NOMO-1 treated with dmso at 0.1 percent for 144 hours (cell line): Measurements from ENCODE around the gene CLN6.
"Not testable (repeated sequence)": the region's sequence is repeated elsewhere in the genome, so short reads cannot be mapped to it uniquely, and the experiment has no call there.

Experiments used
- DNase-seq: peaks from one replicate; lab custom pipeline; 2025; ENCODE audit not compliant: unreplicated experiment; lab: John Stamatoyannopoulos, UW

The CLN6 gene

GRCh38 chr15:68192117-68192516 lies 37.4 kb downstream of the CLN6 start:
- DNase-seq = no peak

DNA sequence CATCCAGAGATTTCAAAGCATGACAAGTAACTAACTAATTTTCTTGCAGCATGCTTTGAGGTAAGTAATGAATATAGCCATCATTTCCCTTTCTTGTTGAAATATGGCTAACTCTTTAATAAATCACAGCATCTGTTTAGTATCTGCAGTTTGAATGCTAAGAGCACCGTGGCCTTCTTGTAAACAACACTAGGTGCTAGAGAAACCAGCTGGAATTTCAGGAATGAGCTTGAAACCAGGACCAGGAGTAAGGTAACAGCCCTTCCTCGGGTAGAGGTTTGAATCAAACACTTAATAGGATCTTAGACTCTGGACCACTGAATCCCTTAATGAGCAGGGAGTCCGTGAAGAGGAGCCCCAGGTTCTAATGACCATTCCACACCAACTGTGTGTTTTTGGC lies 38.0 kb downstream of the CLN6 start:
- no peak for DNase-seq

DNA sequence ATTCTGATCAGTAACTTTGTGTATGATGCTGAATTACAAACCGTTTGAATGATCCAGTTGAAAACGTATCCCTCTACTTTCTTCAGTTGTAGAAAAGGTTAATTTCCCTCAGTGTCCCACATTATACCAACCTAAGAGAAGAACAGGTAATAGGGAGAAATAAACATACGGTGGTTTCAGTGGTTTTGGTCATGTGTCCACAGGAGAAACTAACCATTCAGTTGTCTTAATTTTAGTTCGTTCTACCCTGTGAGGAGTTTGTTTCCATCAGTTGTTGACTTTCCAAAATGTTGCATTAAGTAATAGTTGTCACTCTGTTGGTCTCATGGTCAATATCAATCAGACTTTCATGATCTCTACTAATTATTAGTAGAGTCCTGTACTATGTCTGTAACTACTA lies 39.5 kb downstream of the CLN6 start:
- no peak for DNase-seq

DNA sequence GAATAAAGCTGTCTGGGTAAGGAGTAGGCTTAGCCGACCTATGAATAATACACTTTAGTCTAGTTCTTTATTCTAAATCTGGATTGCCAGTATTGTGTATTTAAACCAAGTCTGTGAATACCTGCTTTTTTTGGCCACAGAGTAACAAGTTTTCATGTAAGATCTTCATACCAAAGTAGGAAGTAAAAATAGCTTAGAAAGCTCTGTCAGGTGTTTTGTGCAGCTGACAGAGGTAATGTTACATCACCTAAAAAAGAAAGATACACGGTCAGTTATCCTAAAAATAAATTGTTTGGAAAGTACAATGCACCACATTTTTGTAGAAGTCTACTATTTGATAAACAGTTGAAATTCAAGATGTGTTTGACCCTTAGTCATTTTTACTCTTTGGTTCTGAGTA lies 40.9 kb downstream of the CLN6 start:
- no peak for DNase-seq

DNA sequence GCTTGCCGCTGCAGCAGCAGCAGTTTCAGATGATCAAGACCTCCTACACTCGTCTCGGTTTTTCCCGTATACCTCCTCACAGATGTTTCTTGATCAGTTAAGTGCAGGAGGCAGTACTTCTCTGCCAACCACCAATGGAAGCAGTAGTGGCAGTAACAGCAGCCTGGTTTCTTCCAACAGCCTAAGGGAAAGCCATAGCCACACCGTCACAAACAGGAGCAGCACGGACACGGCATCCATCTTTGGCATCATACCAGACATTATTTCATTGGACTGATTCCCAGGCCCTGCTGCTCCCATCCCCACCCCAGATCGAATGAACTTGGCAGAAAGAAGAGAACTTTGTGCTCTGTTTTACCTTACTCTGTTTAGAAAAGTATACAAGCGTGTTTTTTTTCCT lies 42.0 kb downstream of the CLN6 start:
- DNase-seq = no peak

DNA sequence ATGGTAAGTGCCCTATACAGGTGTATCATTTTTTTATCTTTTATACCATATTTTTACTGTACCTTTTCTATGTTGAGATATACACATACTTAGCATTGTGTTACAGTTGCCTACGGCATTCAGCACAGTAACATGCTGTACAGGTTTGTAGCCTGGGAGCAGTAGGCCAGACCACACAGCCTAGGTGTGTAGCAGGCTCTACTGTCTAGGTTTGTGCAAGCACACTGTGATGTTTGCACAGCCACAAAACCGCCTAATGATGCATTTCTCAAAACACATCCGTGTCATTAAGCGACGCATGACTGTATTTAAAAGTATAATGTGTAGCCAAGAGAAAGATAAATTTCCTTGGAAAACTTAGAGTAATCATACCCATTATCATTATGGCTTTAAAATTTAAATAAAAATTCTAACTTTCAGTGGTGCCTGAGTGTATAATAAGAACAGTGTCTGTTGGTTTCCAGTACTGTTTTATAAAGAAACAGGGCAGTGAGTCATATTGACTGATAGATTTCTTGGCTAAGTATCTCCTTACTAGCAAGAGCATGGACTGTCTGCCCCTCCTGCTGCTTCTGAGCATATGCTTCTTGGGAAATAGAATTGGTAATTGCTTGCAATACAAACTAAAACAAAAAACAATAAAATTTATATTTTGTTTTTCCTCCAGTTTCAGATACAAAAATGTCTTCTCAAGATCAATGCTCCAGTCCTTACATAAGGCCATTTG lies 42.7 kb downstream of the CLN6 start:
- DNase-seq = no peak

DNA sequence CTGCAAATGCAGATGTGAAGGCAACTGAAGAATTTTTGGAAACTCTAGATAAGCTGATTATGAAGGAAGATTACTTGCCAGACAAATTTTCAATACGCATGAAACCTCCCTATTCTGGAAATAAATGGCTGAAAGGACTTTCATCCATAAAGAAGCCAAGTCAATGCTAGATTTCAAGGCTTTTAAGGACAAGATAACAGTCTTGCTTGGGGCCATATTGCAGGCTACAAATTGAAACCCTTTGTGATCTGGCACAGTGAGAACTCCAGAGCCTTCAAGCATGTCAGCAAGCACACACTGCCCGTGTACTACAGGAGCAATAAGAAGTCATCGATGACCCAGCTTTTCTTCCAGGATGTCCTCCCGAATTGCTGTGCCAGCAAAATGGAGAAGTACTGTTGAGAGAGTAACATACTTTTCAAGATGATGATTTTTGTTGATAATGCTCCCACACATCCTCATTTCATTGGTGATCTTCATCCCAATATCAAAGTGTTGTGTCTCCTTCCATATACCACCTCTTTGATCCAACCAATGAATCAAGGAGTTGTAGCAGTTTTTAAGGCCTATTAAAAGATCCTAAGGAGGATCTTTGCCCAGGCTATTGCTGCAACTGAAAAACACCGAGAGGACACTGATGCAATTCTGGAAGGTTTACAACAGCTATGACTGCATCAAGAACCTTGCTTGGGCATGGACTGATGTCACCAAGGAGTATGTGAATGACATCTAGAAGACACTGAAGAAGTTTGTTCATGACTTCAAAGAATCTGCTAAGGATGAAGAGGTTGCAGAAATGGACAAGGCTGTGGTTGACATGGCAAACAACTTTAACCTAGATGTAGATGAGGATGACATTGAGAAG lies 44.7 kb downstream of the CLN6 start:
- DNase-seq = no peak

GRCh38 chr15:68183616-68184315 lies 45.8 kb downstream of the CLN6 start:
- DNase-seq = no peak

DNA sequence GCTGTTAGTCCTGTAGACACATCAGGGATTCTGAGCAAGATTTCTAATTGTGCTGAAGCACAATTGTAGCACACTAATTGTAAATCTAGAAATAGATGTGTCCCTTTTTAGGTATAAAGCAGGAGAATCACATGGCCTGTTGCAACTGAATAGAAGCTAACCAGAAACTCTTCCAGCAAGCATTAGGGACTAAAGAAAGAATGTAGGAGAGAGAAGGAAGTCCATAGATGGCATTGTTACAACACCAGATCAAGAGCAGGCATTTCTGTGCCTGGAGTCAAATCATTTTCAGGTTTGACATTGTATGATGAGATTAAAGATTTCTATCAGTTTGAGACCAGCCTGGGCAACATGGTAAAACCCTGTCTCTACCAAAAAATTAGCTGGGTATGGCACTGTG lies 51.8 kb downstream of the CLN6 start:
- no peak for DNase-seq

GRCh38 chr15:68176601-68177000 lies 52.9 kb downstream of the CLN6 start:
- DNase-seq = no peak

DNA sequence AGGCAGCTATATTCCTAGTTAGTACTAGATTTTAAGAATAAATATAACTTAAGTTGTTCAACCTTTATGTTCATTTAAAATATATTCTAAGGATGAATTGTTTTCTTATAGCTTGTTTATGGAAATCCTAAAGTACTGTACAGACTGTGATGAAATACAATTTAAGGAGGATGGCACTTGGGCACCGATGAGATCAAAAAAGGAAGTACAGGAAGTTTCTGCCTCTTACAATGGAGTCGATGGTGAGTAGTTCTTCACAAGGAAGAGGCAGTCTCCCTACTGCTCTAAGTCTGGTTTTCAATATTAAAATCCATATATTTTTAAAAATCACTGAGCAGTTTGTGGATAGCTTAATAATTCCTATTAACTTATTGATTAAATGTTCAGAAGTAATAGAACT lies 54.0 kb downstream of the CLN6 start:
- peak; percentile 22 for DNase-seq

- DNase-seq = no peak
These were observed 56.4 kb downstream of the CLN6 start for GRCh38 chr15:68173119-68173518.

DNA sequence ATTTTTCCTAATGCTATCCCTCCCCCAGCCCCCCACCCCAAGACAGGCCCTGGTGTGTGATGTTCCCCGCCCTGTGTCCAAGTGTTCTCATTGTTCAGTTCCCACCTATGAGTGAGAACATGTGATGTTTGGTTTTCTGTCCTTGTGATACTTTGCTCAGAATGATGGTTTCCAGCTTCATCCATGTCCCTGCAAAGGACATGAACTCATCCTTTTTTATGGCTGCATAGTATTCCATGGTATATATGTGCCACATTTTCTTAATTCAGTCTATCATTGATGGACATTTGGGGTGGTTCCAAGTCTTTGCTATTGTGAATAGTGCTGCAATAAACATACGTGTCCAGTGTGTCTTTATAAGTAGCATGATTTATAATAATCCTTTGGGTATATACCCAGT lies 57.5 kb downstream of the CLN6 start:
- not testable (repeated sequence) for DNase-seq

DNA sequence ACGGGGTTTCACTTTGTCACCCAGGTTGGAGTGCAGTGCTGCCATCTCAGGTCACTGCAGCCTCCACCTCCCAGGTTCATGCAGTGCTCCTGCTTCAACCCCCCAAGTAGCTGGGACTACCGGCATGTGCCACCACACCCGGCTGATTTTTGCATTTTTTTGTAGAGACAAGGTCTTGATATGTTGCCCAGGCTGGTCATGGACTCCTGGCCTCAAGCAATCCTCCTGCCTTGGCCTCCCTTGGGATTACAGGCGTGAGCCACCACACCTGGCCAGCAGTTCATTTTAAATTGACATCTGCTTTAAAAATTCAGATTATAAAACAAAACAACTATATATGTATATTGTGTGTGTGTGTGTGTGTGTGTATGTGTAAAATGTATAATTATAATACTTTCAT lies 62.7 kb downstream of the CLN6 start:
- DNase-seq = no peak

DNA sequence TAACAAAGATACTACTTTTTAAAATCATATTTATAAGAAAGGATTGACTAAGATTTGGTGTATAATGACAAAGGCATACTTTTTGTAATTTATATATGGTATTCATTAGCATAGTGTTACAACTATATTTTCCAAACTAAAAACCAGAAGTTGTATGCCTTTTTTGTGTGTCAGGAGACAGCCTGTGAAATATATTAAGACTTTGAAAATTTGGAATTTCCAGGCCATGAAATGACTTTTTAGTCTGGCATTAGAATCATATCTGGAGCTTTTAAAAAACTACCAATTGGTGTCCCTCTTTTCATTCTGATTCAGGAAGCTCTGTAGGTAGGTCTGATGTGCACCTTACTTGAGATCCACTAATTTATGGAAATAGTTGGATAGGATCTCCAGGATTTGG lies 66.3 kb downstream of the CLN6 start:
- no peak for DNase-seq

GRCh38 chr15:68158046-68158628 lies 71.4 kb downstream of the CLN6 start:
- DNase-seq = no peak

DNA sequence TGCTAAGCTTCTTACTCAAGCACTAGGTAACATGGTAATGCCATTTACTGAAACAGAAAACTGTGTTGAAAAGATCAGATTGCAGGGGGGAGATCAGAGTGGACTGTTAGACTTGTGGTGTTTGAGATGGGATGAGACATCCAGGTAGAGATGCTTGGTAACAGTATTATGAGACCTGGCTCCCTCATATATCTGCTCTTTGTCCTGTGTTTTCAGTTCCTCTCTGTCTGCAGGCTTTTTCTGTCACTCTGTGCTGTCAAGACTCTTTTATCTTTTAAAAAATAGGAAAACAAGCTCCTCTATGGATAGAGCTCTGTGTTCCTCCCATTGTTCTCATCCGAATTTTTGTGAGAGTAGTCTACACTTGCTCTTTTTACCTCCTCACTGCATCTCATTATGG lies 72.5 kb downstream of the CLN6 start:
- DNase-seq = no peak
